Testis (tissue), 3 donors: ENCODE results near the gene TFAP2C. TPM values are rescaled to one million over a fixed set of nuclear protein-coding genes. Genes with fewer than 3 reads are reported as not detected.

Experiments used
- DNase-seq: peaks from one replicate; pipeline ENCODE4 v3.0.0-alpha.2; 2019
- H3K27ac ChIP-seq, 2 donors: fragments of 200-600 bp; sonication (generic); one replicate each; pipeline ENCODE4 v1.5.1; 2019
- H3K27me3 ChIP-seq: fragments of 200-600 bp; sonication (generic); one replicate; pipeline ENCODE4 v1.5.1; 2019
- H3K36me3 ChIP-seq: fragments of 200-600 bp; sonication (generic); one replicate; pipeline ENCODE4 v1.5.1; 2017; ENCODE audit warnings: low read depth; ENCODE audit errors: missing control alignments
- H3K4me1 ChIP-seq: fragments of 200-600 bp; sonication (generic); one replicate; pipeline ENCODE4 v1.5.1; 2019
- H3K4me3 ChIP-seq, 2 donors: fragments of 200-600 bp; sonication (generic); one replicate each; pipeline ENCODE4 v1.5.1; 2017 to 2019
- H3K9me3 ChIP-seq: fragments of 200-600 bp; sonication (generic); one replicate; pipeline ENCODE4 v1.5.1; 2017
- POLR2A ChIP-seq: fragments of 450-650 bp; IDR thresholded peaks from one replicate; pipeline ENCODE4 v1.6.1; 2017; ENCODE audit warnings: antibody characterized with exemption, mild to moderate bottlenecking, moderate library complexity
- WGBS, 2 donors: methylation state at CpG; one replicate each; pipeline ENCODE4 v1.1.5; 2018; 5-methylcytosine and 5-hydroxymethylcytosine counted together
- intact Hi-C: fragments of 100-400 bp; cut with DNase I; formaldehyde crosslinking; loops from one replicate; pipeline ENCODE4 v1.15.1; 2023; ENCODE audit warnings: low total_unique reads
- polyA plus RNA-seq: library from polyadenylated mRNA; stranded (reverse); fragments of 350-450 nt; fragmentation: Illumina TruSeq; extraction: RNeasy Lipid Tissue Mini Kit (QIAGEN cat#74804); gene quantifications from one replicate; pipeline ENCODE4 v1.2.3, GENCODE V29; 2014; ENCODE audit warnings: low read depth, low replicate concordance; ENCODE audit not compliant: insufficient read depth
- total RNA-seq, 2 donors: library from RNA; depleted of rRNA; stranded (reverse); fragments of >200 nt; gene quantifications; one replicate each; pipeline ENCODE4 v1.2.3, GENCODE V29; 2016
- TF ChIP-seq, protein P1 (sequence below), 3 experiments: fragments of 450-650 bp in 2 of 3; fragments of 200-600 bp in 1 of 3; sonication (generic) in 1 of 3; IDR thresholded peaks; one replicate each; pipeline ENCODE4 v1.5.1; 2016 to 2019; ENCODE audit warnings: antibody characterized with exemption in 3 of 3, mild to moderate bottlenecking in 2 of 3, moderate library complexity in 1 of 3

The TFAP2C gene
- total and polyA plus RNA-seq, 3 donors from 2014 or later = 1.3 to 1.9 (median 1.4) TPM

DNA sequence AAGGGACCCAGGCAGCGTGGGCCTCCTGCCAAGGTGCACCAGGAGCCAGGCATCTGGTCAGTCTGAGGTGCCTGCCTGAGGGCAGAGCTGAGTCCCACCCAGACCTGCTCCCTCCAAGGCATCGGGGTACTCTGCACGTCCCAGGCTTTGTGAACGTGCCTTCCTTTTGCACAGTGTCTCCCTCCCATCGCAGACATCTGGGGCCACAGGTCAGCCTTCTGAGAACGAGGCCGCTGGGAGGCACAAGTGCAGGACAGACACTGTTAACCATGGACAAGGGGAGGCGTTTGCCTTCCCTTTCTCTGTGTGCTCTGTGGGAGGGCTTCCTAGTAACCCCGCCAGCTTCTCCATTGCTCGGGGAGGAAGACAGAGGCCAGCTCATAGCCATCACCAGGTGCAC lies 47.6 kb downstream of the TFAP2C start:
- WGBS, 2 donors = 48 to 66% methylated on average over 9 to 10 of the region's 10 CpGs
- intact Hi-C loops = no loop called here
- no peak overlapping the region for H3K4me3 ChIP-seq

DNA sequence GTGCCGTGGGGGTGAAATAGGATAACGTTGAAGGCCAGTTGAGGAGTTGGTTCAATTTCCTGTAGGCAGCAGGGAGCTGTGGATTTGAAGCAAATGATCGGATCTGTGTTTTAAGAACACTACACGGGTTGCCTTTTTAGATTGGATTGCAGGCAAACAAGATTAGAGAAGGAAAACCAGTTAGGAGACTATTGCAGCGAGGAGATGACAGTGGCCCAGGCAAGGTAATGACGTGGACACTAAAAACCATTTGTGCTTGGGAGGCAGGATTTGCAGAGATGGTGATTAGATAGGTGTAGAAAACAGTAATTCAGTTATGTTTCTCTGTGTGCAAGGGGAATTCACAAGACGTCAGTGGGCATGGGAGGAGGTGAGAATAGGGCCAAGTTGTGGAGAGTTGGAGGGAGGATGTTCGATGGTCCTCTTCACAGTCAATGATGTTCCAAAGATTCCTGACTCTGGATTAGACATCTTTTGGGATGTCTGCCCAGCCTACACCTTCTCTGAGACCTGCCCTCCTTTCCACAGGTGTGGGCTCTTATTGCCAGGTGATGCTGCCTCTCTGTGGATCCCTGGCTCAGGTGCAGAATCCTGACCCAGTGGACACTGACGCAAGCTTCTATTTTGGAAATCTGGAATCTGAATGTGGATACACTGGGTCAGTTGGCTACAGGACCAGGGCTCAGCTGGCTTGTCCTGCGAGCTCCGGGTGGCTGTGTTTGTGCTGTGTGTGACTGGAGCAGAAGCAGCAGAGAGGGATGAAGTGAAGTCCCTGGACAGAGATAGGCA lies 54.2 kb downstream of the TFAP2C start:
- H3K4me3 ChIP-seq = no peak overlapping the region
- 58 to 64% methylated on average over 11 of the region's 11 CpGs for WGBS, 2 donors
- no peaks in the 10 kb centered on the region for H3K36me3 ChIP-seq
- H3K9me3 ChIP-seq = no peaks in the 10 kb centered on the region
- no peaks in the 10 kb centered on the region for H3K27me3 ChIP-seq
- TF ChIP-seq, protein P1, sequence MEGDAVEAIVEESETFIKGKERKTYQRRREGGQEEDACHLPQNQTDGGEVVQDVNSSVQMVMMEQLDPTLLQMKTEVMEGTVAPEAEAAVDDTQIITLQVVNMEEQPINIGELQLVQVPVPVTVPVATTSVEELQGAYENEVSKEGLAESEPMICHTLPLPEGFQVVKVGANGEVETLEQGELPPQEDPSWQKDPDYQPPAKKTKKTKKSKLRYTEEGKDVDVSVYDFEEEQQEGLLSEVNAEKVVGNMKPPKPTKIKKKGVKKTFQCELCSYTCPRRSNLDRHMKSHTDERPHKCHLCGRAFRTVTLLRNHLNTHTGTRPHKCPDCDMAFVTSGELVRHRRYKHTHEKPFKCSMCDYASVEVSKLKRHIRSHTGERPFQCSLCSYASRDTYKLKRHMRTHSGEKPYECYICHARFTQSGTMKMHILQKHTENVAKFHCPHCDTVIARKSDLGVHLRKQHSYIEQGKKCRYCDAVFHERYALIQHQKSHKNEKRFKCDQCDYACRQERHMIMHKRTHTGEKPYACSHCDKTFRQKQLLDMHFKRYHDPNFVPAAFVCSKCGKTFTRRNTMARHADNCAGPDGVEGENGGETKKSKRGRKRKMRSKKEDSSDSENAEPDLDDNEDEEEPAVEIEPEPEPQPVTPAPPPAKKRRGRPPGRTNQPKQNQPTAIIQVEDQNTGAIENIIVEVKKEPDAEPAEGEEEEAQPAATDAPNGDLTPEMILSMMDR (IDR thresholded peaks at IDR 0.05) = no peak
- no peak overlapping the region for H3K27ac ChIP-seq
- H3K4me1 ChIP-seq = no peaks in the 10 kb centered on the region
- intact Hi-C loops = no loop called here
- no peak for DNase-seq

More for the DNA sequence above, 47.6 kb downstream of the TFAP2C start:
- no peaks in the 10 kb centered on the region for H3K9me3 ChIP-seq
- no peaks in the 10 kb centered on the region for H3K36me3 ChIP-seq
- H3K27ac ChIP-seq = no peak overlapping the region
- no peak for DNase-seq
- no peaks in the 10 kb centered on the region for H3K27me3 ChIP-seq
- no peaks in the 10 kb centered on the region for H3K4me1 ChIP-seq
- TF ChIP-seq, protein P1 (IDR thresholded peaks at IDR 0.05) = no peak
- TF ChIP-seq POLR2A = no peak

DNA sequence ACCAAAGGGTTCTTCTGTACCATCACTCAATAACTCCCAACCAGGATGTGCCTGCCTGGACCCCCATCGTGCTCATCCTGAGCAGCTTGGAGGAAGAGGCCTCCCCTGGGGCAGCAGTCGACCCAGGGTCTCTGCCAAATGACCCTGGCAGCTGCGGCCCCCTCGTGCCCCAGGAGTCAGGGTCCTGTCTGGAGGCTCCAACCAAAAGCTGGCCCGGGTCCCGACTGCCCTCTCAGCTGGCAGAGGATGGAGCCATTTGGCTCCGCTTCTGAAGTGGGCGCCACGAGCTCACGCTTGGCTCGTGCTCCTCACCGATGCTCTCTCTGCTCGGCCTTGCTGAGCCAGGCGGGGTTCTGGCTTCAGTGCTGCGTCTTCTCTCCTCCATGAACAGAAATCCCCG lies 56.8 kb downstream of the TFAP2C start:
- Histone ChIP-seq H3K27me3 (no peaks in the 10 kb centered on the region), H3K4me3 (no peak overlapping the region), H3K36me3 (no peaks in the 10 kb centered on the region), H3K4me1 (no peaks in the 10 kb centered on the region), H3K27ac (no peak overlapping the region), H3K9me3 (no peaks in the 10 kb centered on the region)
- 32 to 34% methylated on average over 4 to 16 of the region's 16 CpGs for WGBS, 2 donors
- no peak for DNase-seq
- TF ChIP-seq POLR2A = no peak
- TF ChIP-seq, protein P1 (IDR thresholded peaks at IDR 0.05) = no peak
- intact Hi-C loops = no loop called here

DNA sequence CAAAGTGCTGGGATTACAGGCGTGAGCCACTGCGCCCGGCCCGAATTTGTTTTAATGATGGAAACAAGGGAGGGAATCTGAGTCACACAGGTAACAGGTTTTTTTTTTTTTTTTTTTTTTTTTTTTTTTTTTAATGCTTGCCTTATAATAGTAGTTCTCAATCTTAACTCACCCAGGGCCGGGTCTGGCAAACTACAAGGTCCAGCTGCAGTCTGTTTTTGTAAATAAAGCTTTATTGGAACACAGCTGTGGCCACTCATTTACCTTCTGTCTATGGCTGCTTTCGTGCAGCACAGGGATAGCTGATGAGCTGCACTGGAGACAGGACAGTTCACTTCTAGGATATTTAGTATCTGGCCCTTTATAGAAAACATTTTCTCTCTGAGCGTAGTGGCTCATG lies 58.0 kb downstream of the TFAP2C start:
- H3K4me3 ChIP-seq = no peak overlapping the region
- no peak for TF ChIP-seq POLR2A
- TF ChIP-seq, protein P1 (IDR thresholded peaks at IDR 0.05) = no peak
- intact Hi-C loops = no loop called here
- DNase-seq = no peak
- no peaks in the 10 kb centered on the region for H3K9me3 ChIP-seq
- H3K27me3 ChIP-seq = no peaks in the 10 kb centered on the region
- H3K4me1 ChIP-seq = no peaks in the 10 kb centered on the region
- H3K36me3 ChIP-seq = no peaks in the 10 kb centered on the region
- 54 to 73% methylated on average over 7 of the region's 7 CpGs for WGBS, 2 donors
- no peak overlapping the region for H3K27ac ChIP-seq

DNA sequence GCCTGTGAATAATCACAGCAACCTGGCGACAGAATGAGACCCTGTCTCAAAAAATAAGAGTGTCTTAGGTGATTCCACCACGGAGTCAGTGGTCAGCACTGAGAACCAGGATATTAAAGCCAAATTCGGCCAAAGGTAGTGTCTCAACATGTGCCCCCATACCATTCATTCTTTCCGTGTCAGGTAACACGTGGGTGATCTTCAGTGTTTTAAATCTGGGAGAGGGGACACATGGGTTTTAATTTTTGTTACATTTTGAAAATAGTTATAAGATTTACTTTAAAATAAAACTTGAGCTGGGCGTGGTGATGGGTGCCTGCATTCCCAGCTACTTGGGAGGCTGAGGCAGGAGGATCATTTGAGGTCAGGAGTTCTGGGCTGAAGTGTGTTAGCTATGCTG lies 59.0 kb downstream of the TFAP2C start:
- intact Hi-C loops = no loop called here
- WGBS, 2 donors = 84 to 92% methylated on average over 6 of the region's 6 CpGs
- no peaks in the 10 kb centered on the region for H3K27me3 ChIP-seq
- TF ChIP-seq, protein P1 (IDR thresholded peaks at IDR 0.05) = no peak
- no peak for TF ChIP-seq POLR2A
- no peaks in the 10 kb centered on the region for H3K9me3 ChIP-seq
- DNase-seq = no peak
- H3K4me1 ChIP-seq = no peaks in the 10 kb centered on the region
- H3K27ac ChIP-seq = no peak overlapping the region
- no peak overlapping the region for H3K4me3 ChIP-seq
- no peaks in the 10 kb centered on the region for H3K36me3 ChIP-seq
